Activated gamma-delta T cell treated with anti-CD3 and anti-CD28 coated beads, Interleukin-2, amount 50 U/mL, for 16 hours (primary cell): ENCODE data around the gene SMIM35.

ENCODE experiments used
- DNase-seq: peaks from one replicate; pipeline ENCODE4 v3.0.0-alpha.2; 2020; ENCODE audit warnings: low read depth

SMIM35 gene

GRCh38 chr11:118057251-118058145 is 29.3 kb downstream of the SMIM35 start:
- DNase-seq: no peak

- DNase-seq: no peak
Observed at GRCh38 chr11:118056806-118057205, 30.0 kb downstream of the SMIM35 start.

GRCh38 chr11:118055966-118056365 is 30.8 kb downstream of the SMIM35 start:
- DNase-seq: no peak

GRCh38 chr11:118054712-118055640 is 31.8 kb downstream of the SMIM35 start:
- DNase-seq: no peak

- no peak for DNase-seq
Observed at GRCh38 chr11:118052581-118053206, 34.1 kb downstream of the SMIM35 start.

- DNase-seq: peak; percentile 58
Observed at GRCh38 chr11:118051611-118052461, 34.9 kb downstream of the SMIM35 start.

GRCh38 chr11:118051136-118051610 is 35.6 kb downstream of the SMIM35 start:
- DNase-seq: no peak

- DNase-seq: no peak
Observed at GRCh38 chr11:118050208-118050891, 36.4 kb downstream of the SMIM35 start.

GRCh38 chr11:118049771-118050170 is 37.0 kb downstream of the SMIM35 start:
- no peak for DNase-seq

GRCh38 chr11:118048472-118049370 is 38.0 kb downstream of the SMIM35 start:
- DNase-seq: no peak

GRCh38 chr11:118047749-118048148 is 39.0 kb downstream of the SMIM35 start:
- DNase-seq: no peak

GRCh38 chr11:118046964-118047700 is 39.6 kb downstream of the SMIM35 start:
- DNase-seq: no peak

GRCh38 chr11:118046051-118046963 is 40.5 kb downstream of the SMIM35 start:
- DNase-seq: peak; percentile 20

GRCh38 chr11:118045191-118045590 is 41.6 kb downstream of the SMIM35 start:
- no peak for DNase-seq

- no peak for DNase-seq
Observed at GRCh38 chr11:118042796-118043195, 44.0 kb downstream of the SMIM35 start.

- DNase-seq: no peak
Observed at GRCh38 chr11:118042141-118042540, 44.6 kb downstream of the SMIM35 start.

- no peak for DNase-seq
Observed at GRCh38 chr11:118033443-118033842, 53.3 kb downstream of the SMIM35 start.

- DNase-seq: no peak
Observed at GRCh38 chr11:118028626-118029025, 58.1 kb downstream of the SMIM35 start.
